Measurements from ENCODE around the gene KCTD19.

KCTD19 gene

DNA sequence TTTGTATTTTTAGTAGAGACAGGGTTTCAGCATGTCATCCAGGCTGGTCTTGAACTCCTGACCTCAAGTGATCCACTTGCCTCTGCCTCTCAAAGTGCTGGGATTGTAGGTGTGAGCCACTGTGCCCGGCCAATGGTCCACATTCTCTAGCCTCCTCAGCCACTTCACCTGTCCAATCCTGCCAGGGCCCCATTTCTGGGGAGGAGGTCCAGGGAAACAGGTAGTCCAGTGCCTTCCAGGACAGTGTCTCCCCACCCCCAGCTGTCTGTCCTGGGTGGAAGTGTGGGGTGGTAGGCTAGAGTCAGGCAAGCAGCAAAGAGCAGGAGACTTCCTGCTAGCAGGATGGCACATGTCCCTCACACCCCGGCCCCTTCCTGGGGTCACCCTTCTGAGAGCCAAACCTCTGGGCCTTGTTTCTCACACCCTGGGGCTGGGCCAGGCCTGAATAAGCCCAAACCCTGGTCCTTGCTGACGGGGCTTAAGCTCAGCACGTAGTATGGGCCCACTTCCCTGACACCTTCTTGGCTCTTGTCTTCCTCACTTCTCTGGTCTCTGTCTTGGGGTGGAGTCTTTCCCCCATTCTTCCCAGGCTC lies 84.3 kb downstream of the KCTD19 start:
- DNase-seq (ENCODE audit: low spot score): no peak

DNA sequence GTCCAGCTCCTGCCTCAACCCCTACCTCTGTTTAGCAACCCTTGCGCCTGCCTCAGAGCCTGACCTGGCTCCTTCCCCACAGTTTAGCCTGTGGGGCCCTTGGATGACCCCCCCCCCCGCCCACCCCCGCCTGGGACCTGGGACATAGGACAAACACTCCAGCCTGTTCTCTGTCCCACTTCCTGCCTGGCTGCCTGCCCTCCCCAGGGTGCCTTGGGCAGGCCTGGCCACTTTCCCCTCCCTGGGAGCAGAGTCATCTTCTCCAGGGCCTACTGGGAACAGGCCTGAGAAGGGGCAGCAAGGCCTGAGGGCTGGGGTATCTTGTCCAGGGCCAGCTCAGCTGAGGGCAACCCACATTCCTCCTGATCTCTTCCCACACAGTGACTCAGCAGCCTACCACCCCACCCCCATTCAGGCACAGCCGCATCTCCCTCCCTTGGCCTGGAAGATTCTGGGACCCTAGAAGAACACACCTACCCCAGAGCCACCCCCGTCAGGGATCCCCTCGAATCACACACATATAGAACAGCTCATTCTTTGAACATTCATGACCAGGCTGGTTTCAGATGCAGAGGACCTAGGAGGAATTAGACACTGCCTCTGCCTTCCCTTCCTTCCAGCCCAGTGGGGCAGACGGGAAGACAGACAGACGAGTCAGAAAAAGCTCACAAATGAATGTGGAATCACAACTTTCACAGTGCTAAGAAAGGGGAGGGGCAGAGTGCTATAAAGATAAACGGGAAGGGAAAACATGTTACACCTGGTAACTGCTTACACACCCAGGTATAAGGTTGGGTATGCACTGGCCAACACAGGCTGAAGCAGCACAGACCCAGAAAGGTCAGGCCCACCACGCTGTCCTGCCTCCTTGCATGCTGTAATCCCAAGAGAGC lies 85.3 kb downstream of the KCTD19 start:
- DNase-seq (ENCODE audit: low spot score): no peak

DNA sequence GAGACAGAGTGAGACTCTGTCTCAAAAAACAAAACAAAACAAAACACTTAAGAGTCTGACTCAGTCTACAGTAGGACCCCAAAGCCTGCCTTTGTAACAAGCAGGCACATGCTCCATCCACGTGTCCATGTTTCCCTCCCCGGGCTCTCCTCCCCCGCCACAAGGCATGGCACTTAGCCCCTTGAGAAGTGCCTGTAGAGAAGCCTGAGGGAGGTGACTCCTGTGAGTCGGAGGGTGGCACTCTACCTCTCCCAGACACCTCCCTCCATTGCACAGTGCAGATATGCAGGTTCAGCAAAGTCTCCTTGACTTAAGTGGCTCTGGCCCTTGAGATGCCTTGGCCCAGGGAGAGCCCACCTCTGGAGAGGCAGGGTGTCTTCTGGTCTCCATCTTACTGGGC lies 86.0 kb downstream of the KCTD19 start:
- no peak for DNase-seq (ENCODE audit: low spot score)
